ENCODE results near the gene SLIT3. TPM values are rescaled to one million over a fixed set of nuclear protein-coding genes. Genes with fewer than 3 reads are reported as not detected.

Gene SLIT3
- total and polyA plus RNA-seq, 4 donors: 4.6 to 48.5 (median 19.8) TPM

DNA sequence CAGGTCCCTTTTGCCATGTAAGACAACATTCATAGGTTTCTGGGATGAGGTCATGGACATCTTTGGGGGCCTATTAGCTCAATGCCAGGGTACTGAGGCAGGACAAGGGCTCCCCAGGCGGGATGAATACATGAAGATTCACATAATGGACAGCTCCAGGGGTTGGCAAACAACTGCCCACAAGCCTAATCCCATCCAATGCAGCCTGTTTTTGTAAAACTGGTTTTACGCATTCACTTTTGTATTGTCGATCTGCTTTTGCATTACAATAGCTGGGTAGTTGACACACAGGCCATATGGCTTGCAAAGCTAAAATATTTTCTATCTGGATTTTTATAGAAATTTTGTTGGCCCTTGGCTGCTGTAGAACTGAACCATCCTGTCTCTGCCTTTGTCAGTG is 473.3 kb downstream of the SLIT3 start:
- no peak overlapping the region for H3K27ac ChIP-seq (ENCODE audit: low read depth in 1 of 2, low read length in 1 of 2)
- H3K4me3 ChIP-seq: no peak overlapping the region
- TF ChIP-seq, protein P1, sequence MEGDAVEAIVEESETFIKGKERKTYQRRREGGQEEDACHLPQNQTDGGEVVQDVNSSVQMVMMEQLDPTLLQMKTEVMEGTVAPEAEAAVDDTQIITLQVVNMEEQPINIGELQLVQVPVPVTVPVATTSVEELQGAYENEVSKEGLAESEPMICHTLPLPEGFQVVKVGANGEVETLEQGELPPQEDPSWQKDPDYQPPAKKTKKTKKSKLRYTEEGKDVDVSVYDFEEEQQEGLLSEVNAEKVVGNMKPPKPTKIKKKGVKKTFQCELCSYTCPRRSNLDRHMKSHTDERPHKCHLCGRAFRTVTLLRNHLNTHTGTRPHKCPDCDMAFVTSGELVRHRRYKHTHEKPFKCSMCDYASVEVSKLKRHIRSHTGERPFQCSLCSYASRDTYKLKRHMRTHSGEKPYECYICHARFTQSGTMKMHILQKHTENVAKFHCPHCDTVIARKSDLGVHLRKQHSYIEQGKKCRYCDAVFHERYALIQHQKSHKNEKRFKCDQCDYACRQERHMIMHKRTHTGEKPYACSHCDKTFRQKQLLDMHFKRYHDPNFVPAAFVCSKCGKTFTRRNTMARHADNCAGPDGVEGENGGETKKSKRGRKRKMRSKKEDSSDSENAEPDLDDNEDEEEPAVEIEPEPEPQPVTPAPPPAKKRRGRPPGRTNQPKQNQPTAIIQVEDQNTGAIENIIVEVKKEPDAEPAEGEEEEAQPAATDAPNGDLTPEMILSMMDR (IDR thresholded peaks at IDR 0.05; ENCODE audit: control extremely low read depth, extremely low read depth): no peak
- peaks cover 0 to 2% (median 0%) of the 10 kb centered on the region in 4 donors for H3K9me3 ChIP-seq (ENCODE audit: control insufficient read depth in 4 of 4, insufficient read depth in 3 of 4, low read length in 3 of 4)
- H3K4me1 ChIP-seq (ENCODE audit: control insufficient read depth in 5 of 5, insufficient read depth in 5 of 5, low read length in 5 of 5): peaks cover 0 to 4% (median 0%) of the 10 kb centered on the region in 5 donors
- no peaks in the 10 kb centered on the region for H3K36me3 ChIP-seq (ENCODE audit: control insufficient read depth in 4 of 4, insufficient read depth in 4 of 4, low read length in 4 of 4)
- ATAC-seq (ENCODE audit: insufficient read depth, low FRiP score) (no peak), DNase-seq (no peak)
- H3K9ac ChIP-seq (ENCODE audit: insufficient read depth in 1 of 2, low read length in 2 of 2): no peak overlapping the region
- 85 to 86% methylated on average over 3 of the region's 3 CpGs for WGBS, 2 donors
- H3K27me3 ChIP-seq (ENCODE audit: control insufficient read depth in 3 of 3, insufficient read depth in 3 of 3, low read length in 2 of 3): peaks cover 0 to 55% (median 3%) of the 10 kb centered on the region in 3 donors

DNA sequence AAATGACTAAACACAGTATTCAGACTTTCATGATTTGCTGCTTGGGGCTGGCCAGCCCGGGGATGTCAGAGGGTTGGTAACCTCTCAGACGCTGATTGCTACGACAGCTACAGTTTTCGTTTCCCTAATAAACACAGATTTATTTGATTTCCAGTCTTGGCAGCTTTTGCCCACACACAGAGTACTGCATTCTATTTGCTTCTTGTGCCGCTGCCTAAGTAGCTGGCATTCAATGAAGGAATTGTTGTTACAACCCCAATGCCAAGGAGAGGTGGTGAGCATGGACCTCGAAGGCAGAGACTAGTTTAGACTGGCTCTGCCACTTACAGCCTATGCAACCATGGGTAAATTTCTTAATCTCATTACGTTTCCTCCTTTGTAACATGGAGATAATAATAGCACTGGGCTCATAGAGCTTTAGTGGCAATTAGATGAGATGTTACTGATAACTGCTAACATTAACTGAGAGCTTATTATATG is 474.7 kb downstream of the SLIT3 start:
- WGBS, 2 donors: 72 to 90% methylated on average over 7 of the region's 7 CpGs

DNA sequence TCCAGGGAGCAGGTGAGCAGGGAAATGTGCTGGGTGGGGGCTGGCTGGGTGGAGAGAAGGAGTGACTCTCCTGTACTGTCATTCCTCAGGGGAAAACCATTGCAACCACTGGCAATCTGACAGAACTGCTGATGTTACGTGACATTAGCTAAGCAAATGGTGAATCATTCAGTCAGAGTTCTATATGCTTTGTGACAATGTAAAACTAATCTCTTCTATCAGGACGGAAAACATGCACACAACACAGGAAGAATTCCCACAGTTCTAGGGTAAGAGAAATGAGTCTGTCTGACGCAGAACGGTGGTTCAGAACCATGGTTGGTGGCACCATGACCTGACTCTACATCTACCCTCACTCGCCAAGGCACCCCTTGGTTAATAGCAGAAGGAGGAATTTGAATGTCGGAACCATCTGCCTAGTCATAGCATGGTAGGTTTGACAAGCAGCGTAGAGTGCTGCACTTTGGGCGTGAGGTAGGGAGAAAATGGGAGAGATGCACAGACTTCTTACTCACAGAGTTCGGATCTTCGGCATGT is 478.1 kb downstream of the SLIT3 start:
- 90 to 95% methylated on average over 10 of the region's 10 CpGs for WGBS, 2 donors
- peaks cover 0 to 2% (median 0%) of the 10 kb centered on the region in 4 donors for H3K36me3 ChIP-seq (ENCODE audit: control insufficient read depth in 4 of 4, insufficient read depth in 4 of 4, low read length in 4 of 4)
- no peak overlapping the region for H3K9ac ChIP-seq (ENCODE audit: insufficient read depth in 1 of 2, low read length in 2 of 2)
- TF ChIP-seq, protein P1 (IDR thresholded peaks at IDR 0.05; ENCODE audit: control extremely low read depth, extremely low read depth): no peak
- no peak for DNase-seq
- H3K27me3 ChIP-seq (ENCODE audit: control insufficient read depth in 3 of 3, insufficient read depth in 3 of 3, low read length in 2 of 3): peaks cover 0 to 40% (median 7%) of the 10 kb centered on the region in 3 donors
- H3K9me3 ChIP-seq (ENCODE audit: control insufficient read depth in 4 of 4, insufficient read depth in 3 of 4, low read length in 3 of 4): peaks cover 0 to 2% (median 0%) of the 10 kb centered on the region in 4 donors
- ATAC-seq (ENCODE audit: insufficient read depth, low FRiP score): no peak
- H3K4me1 ChIP-seq (ENCODE audit: control insufficient read depth in 5 of 5, insufficient read depth in 5 of 5, low read length in 5 of 5): peaks cover 0 to 12% (median 0%) of the 10 kb centered on the region in 5 donors
- H3K4me3 ChIP-seq: no peak overlapping the region
- no peak overlapping the region for H3K27ac ChIP-seq (ENCODE audit: low read depth in 1 of 2, low read length in 1 of 2)

More for the DNA sequence above, 474.7 kb downstream of the SLIT3 start:
- no peak overlapping the region for H3K27ac ChIP-seq (ENCODE audit: low read depth in 1 of 2, low read length in 1 of 2)
- ATAC-seq (ENCODE audit: insufficient read depth, low FRiP score) (no peak), DNase-seq (no peak)
- H3K9me3 ChIP-seq (ENCODE audit: control insufficient read depth in 4 of 4, insufficient read depth in 3 of 4, low read length in 3 of 4): peaks cover 0 to 2% (median 0%) of the 10 kb centered on the region in 4 donors
- no peaks in the 10 kb centered on the region for H3K36me3 ChIP-seq (ENCODE audit: control insufficient read depth in 4 of 4, insufficient read depth in 4 of 4, low read length in 4 of 4)
- no peak overlapping the region for H3K4me3 ChIP-seq
- TF ChIP-seq, protein P1 (IDR thresholded peaks at IDR 0.05; ENCODE audit: control extremely low read depth, extremely low read depth): no peak
- peaks cover 0 to 58% (median 6%) of the 10 kb centered on the region in 3 donors for H3K27me3 ChIP-seq (ENCODE audit: control insufficient read depth in 3 of 3, insufficient read depth in 3 of 3, low read length in 2 of 3)
- peaks cover 0 to 12% (median 0%) of the 10 kb centered on the region in 5 donors for H3K4me1 ChIP-seq (ENCODE audit: control insufficient read depth in 5 of 5, insufficient read depth in 5 of 5, low read length in 5 of 5)
- H3K9ac ChIP-seq (ENCODE audit: insufficient read depth in 1 of 2, low read length in 2 of 2): no peak overlapping the region
